CD1c-positive myeloid dendritic cell (primary cell): ENCODE results near the gene COL4A1.

Experiments
- DNase-seq: peaks from one replicate; pipeline ENCODE4 v3.0.0-alpha.2; 2016; ENCODE audit errors: extremely low spot score

The COL4A1 gene

GRCh38 chr13:110258876-110259631 lies 47.9 kb downstream of the COL4A1 start:
- DNase-seq: no peak

DNA sequence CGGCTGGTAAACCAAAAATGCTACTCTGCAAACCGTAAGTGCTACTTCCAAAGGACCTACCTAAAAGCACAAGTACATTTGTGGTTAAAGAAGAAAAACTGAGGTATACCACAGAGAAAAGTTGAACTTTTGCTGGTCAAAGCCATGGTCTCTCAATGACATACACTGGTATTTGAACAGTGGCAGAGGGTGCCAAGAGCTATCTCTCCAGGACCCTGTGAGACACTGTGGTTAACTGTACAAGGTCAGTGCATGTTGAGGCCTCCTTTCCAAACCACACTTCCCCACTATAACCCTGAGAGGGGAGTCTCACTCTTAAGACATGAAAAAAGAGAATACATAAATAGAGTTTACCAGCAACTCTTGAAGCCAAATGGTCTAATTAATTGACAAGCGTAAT lies 49.5 kb downstream of the COL4A1 start:
- no peak for DNase-seq

DNA sequence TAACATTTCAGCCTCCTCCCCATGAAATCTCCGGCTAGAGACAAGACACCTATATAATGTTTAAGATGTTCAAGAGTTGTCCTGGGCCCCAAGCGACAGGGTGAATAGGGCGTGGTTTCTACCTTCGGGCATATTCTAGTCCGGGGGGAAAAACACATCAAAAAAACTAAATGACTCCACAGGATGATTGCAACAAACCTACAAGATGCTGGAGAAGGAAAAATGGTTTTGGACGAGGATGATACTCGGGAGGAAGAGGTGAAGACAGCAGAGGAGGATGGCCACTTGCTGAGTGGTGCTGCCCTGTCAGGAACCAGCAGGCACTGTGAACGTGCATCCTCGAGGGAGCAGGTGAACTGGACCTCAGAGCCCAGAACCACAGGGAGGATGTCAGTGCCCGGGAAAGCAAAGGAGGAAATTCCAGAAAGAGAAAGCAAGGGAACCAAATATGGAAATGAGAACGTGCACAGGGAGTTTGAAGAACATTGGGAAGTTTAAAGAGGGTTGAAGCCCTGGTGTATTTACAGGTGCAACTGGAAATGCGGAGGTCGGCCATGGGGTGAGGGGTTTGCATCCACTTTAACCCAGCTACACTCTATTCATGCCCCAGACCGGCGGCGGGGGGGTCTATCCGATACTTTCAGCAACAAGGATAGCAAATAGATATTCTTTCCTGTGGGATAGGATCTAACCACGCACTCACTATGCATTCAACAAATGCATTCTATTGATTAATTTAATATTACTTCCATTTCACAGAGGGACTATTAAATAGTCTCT lies 50.6 kb downstream of the COL4A1 start:
- DNase-seq: no peak

DNA sequence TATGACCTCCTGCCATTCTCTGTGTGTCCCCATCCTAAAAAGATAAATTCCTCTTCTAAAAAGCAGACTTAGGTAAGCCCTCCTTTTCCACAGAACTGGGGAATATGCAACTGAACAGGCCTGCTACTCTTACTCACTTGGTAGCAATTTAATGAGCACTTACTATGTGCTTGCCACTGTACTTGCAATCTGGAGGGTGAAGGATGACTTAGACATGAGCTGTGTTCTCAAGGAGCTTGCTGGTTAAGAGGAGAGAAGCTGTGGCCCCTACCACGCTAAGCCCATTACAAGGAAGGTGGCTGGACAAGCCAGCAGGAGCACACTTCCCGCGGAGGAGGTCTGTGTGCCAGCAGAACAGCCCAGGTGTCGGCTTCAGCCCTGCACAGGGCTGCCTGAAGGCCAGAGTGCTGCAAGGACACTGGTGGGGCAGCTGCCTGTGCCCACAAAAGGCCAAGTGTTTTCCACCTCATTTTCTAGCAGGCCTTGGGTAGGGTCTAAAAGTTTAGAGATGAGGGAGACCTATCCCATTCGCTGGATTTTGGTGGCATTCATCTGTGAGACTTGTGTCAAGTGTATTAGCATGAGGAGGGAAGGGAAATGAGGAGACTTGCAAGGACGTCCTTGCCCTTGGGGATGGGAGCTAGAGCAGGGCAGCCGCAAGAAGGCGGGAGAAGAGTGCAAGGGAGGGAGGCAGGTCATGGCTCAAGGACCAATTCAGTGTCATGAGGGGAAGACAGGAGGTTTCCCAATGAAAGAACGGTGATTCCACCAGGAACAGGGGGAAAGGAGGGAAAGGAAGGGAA lies 52.0 kb downstream of the COL4A1 start:
- DNase-seq: no peak

DNA sequence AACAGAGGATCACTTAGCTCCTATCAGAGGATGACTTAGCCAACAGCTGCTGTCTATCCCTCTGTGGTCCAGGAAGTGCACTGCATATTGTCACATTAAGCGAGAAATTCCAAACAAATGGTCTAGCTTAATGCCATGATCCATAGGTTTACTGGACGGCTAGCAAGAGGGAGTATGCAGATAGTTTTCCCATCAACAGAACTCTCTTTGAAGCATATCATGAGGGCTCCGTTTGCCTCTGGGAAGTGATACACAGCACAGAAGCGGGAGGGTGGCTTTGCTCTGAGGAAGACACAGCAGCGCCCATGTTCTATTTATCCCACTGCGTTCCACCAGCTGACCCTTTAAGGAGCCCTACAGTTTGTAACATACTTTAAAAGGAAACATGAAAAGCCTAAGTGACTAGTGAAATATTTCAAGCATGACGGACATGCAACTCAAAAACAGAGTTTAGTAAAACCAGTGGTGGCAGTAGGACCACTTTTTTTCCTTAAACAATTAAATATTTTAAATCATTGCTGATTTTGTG lies 52.7 kb downstream of the COL4A1 start:
- DNase-seq: no peak

- no peak for DNase-seq
Measured at GRCh38 chr13:110251193-110251819, 55.7 kb downstream of the COL4A1 start.

- no peak for DNase-seq
Measured at GRCh38 chr13:110250258-110250891, 56.6 kb downstream of the COL4A1 start.

DNA sequence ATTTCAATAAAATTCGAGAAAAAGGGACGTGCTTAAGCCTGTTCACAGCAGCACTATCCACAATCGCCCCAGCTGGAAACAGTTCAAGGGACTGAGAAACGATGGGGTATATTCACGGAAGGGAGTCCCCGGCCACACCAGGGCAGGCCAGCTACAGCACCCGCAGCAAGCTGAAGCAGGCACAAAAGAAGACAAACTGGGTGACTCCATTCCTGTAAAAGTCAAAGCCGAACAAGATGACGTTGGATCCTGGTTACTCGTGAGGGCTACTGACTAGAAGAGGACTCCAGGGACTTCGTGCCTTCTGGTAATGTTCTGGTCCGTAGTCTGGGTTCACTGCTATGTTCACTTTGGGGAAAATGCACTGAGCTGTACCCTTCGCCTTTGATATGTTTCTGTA lies 57.6 kb downstream of the COL4A1 start:
- DNase-seq: no peak

DNA sequence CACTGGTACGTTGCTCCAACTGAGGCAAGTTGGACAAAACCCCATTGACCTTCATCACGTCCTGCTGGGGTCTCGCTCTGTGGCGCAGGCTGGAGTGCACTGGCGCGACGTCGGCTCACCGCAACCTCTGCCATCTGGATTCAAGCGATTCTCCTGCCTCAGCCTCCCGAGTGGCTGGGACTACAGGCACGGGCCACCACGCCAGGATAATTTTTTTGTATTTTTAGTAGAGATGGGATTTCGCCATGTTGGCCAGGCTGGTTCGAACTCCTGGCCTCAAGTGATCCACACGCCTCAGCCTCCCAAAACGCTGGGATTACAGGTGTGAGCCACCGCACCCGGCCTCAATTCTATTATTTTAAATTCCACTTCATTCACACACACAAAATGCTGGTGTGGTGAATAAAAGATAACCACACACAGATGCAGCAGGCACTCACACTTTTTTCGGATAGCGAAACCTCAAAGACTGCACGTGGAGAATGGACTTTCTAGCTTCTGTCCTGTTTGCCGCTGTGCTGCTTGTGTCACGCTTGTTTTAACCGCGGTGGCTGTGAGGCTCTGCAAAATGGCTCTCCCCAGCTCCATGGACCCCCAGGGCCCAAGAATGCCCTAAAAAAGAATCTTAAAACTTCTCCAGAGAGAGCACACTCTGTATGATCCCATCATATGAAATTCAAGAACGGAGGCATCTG lies 58.4 kb downstream of the COL4A1 start:
- DNase-seq: no peak

GRCh38 chr13:110246530-110246929 lies 60.4 kb downstream of the COL4A1 start:
- no peak for DNase-seq

DNA sequence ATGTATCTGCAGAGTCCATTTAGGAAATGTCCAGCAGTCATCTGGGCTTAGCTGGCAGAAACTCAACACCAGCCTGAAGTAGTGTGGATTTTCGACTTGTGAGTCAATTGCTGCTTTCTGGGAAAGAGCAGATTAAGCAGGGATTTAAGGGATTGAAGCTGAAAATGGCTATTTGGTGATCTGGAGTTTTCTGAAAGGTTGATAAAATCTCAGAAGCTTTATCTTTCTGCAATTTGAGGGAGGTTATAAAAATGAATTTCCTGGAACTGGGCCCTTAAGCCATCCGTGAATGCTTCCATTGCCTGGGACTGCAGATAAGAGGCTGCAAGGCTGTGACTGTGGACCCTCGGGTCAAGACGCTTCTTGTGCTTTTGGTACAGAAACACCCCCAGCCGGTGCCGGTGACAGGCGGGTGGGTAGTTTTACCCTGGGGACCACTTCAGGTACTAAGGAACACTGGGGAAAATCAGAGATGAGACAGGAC lies 61.5 kb downstream of the COL4A1 start:
- no peak for DNase-seq

DNA sequence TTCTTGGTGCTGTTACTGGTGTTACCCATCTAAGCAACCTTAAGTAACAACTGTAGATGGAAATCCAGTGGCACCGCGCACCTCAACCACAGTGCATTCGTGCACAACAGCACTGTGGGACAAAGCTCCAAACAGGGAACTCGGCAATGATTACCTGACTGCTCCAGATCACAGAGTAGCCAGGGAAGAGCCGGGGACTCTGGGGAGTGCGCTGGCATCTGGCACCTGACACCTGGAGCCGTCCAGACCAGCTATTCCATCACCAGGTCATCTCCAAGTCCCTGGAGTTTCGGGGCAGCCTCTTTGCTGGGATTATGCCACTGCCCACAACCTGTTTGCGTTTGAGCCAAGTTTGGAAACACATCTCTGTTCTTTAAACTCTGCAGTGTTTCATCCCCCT lies 62.0 kb downstream of the COL4A1 start:
- no peak for DNase-seq

- DNase-seq: no peak
Measured at GRCh38 chr13:110244071-110244830, 62.7 kb downstream of the COL4A1 start.

DNA sequence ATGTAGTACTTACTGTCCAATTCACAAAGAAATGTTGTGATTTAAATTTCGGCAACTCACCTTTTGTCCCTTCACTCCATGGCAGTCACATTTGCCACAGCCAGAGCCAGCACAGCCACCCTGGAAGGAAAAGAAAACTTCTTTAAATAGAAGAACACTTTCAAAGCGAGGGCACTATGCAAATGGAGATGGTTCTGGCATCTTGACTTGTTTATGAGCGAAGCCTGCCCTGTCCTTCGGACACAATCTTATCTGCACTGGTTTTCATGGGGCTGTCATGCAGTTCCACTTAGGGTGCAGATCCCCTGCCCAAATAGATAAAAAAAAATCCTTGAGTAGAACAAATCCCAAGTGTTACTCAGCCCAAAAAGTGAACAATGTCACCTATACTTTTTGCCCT lies 64.3 kb downstream of the COL4A1 start:
- DNase-seq: no peak

DNA sequence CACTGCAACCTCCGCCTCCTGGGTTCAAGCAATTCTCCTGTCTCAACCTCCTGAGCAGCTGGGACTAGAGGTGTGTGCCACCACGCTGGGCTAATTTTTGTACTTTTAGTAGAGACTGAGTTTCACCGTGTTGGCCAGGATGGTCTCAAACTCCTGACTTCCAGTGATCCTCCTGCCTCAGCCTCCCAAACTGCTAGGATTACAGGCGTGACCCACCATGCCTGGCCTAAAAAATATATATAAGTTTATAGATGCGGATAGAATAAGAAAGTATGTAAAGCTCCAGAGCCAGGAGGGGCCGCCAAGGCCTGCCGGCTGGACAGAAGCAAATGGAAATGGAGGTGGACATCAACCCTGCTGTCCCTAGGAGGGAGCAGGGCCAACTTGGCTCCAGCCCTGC lies 66.0 kb downstream of the COL4A1 start:
- DNase-seq: no peak

DNA sequence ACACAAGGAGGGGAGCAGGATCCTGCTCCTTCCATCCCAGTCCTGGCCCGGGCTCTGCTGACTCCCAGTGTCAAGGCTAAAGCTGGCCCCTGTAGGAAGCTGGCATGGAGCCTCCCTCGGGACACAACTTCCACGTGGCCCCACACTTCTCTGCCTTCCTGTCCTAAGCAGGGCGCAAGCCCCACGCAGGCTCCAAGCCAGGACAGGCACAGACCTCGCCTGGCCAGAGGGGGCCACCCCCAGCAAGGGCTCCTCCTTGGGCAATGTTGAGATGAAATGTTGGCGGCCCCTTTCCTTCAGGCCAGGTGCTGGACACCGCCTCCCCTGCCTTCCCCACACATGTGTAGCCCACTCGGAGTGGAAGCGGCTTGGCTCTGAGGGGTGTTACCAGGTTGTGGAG lies 66.6 kb downstream of the COL4A1 start:
- DNase-seq: no peak

- no peak for DNase-seq
Measured at GRCh38 chr13:110239280-110240125, 67.5 kb downstream of the COL4A1 start.

DNA sequence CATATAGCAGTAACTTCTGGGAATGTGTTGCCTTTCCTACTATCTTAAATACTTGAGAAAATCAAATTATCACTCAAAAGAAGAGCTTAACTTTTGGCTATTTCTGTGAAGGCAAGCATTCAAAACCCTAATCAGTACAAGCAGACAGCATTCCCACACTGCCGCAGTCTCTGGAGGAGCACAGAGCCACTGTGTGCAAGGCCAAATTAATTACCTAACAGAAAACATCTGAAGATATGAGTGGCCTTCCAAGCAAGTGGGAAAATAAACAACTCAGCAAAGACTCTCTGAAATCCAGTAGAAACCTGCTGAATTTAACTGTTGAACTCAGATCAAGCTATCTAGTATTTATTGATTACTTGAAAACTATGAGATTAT lies 68.2 kb downstream of the COL4A1 start:
- no peak for DNase-seq
